ENCODE measurements around the gene HNRNPL. TPM values are rescaled to one million over a fixed set of nuclear protein-coding genes. Genes with fewer than 3 reads are reported as not detected.
"Not testable (repeated sequence)": the region's sequence is repeated elsewhere in the genome, so short reads cannot be mapped to it uniquely, and the experiment has no call there.

Gene HNRNPL
- total RNA-seq, 2 donors from 2014 or later: 559 to 561 TPM

DNA sequence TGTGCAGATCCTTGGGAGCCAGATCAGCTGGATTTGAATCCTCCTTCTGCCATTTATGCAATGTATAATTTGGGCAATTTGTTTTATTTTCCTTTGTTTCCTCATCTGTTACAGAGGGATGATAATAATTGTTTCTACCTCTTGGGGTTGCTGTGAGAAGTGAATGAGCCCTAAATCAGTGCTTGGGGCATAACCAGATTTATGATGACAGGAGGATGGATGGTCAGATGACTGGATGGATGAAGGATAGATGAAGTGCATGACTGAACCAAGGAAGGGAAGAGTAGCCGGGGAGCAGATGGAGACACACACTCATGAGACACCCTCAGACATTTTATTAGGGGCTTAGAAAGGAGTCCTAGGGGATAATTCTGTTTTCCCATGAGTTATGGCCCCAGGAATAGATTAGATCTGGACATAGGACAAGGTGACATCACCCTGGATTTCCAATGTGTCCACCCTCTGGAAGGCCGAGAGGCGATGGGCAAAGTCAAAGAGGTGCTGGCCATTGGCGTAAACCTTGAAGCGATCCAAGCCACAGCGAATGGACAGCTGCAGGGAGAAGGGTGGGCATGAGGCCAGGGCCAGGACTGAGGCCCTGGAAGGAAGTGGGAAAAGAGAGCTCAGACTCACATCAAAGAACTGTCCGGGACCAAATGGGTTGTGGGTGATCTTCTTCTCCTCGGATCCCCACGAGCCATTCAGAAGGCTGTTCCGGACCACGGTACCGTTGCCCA lies 48.3 kb downstream of the HNRNPL start:
- Mint-ChIP-seq H3K9me3 (no peaks in the 10 kb centered on the region), H3K27me3 (no peaks in the 10 kb centered on the region)
- no peak for ATAC-seq

GRCh38 chr19:38800577-38801347 lies 49.0 kb downstream of the HNRNPL start:
- Mint-ChIP-seq H3K27ac (no peak overlapping the region), H3K4me3 (no peak overlapping the region), H3K27me3 (no peaks in the 10 kb centered on the region), H3K4me1 (ENCODE audit: low read depth in 2 of 2) (peaks cover 4 to 6% of the 10 kb centered on the region in 2 donors), H3K36me3 (no peaks in the 10 kb centered on the region), H3K9me3 (no peaks in the 10 kb centered on the region)
- ATAC-seq (no peak), DNase-seq (ENCODE audit: low spot score) (no peak)

More for the DNA sequence above, 48.3 kb downstream of the HNRNPL start:
- no peak for DNase-seq (ENCODE audit: low spot score)
- Mint-ChIP-seq H3K36me3 (no peaks in the 10 kb centered on the region), H3K27ac (no peak overlapping the region), H3K4me3 (no peak overlapping the region), H3K4me1 (ENCODE audit: low read depth in 2 of 2) (peaks cover 4 to 6% of the 10 kb centered on the region in 2 donors)

DNA sequence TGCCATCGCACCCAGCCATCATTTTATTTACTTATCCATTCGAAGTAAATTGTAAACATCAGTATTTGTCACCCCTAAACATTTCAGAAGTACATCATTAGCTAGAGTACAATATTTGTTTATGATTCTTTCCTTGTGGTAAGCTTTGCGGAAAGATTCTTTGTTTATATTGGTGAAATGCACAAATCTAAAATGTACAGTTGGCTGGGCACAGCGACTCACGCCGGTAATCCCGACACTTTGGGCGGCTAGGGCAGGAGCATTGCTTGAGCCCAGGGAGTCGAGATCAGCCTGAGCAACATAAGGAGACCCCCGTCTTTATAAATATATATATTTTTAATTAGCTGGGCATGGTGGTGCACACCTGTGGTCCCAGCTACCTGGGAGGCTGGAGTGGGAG lies 50.7 kb downstream of the HNRNPL start:
- Mint-ChIP-seq H3K9me3 (no peaks in the 10 kb centered on the region), H3K36me3 (no peaks in the 10 kb centered on the region), H3K27ac (no peak overlapping the region), H3K27me3 (no peaks in the 10 kb centered on the region), H3K4me1 (ENCODE audit: low read depth in 2 of 2) (peaks cover 0 to under 1% of the 10 kb centered on the region in 2 donors), H3K4me3 (no peak overlapping the region)
- no peak for ATAC-seq
- DNase-seq (ENCODE audit: low spot score): no peak

DNA sequence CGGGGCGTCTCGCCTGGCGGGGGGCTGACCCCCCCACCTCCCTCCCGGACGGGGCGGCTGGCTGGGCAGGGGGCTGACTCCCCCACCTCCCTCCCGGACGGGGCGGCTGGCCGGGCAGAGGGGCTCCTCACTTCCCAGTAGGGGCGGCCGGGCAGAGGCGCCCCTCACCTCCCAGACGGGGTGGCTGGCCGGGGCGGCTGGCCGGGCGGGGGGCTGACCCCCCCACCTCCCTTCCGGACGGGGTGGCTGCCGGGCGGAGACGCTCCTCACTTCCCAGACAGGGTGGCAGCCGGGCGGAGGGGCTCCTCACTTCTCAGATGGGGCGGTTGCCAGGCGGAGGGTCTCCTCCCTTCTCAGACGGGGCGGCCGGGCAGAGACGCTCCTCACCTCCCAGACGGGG lies 52.0 kb downstream of the HNRNPL start:
- H3K4me1 Mint-ChIP-seq (ENCODE audit: low read depth in 2 of 2): not testable (repeated sequence)

GRCh38 chr19:38796154-38796553 lies 53.6 kb downstream of the HNRNPL start:
- no peak for DNase-seq (ENCODE audit: low spot score)
- ATAC-seq: no peak
- H3K27me3 Mint-ChIP-seq: no peaks in the 10 kb centered on the region
- no peaks in the 10 kb centered on the region for H3K9me3 Mint-ChIP-seq
- H3K27ac Mint-ChIP-seq: no peak overlapping the region
- no peaks in the 10 kb centered on the region for H3K36me3 Mint-ChIP-seq
- no peak overlapping the region for H3K4me3 Mint-ChIP-seq
- H3K4me1 Mint-ChIP-seq (ENCODE audit: low read depth in 2 of 2): peaks cover 0 to 2% of the 10 kb centered on the region in 2 donors

More for the DNA sequence above, 52.0 kb downstream of the HNRNPL start:
- ATAC-seq; H3K9me3 Mint-ChIP-seq; H3K27me3 Mint-ChIP-seq; H3K27ac Mint-ChIP-seq; H3K4me3 Mint-ChIP-seq; DNase-seq (ENCODE audit: low spot score); H3K36me3 Mint-ChIP-seq: not testable (repeated sequence)

DNA sequence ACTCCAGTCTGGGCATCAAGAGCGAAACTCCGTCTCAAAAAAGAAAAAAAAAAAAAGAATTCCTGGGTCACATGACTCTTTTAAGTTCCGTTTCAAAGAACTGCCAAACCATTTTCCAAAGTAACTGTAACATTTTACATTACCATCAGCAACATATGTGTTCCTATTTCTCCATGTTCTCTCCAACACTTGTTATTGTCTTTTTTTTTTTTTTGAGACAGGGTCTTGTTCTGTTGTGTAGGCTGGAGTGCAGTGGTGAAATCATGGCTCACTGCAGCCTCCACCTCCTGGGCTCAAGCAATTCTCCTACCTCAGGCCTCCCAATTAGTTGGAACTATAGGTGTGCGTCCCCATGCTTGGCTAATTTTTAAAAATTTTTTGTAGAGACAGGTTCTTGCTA lies 54.2 kb downstream of the HNRNPL start:
- Mint-ChIP-seq H3K36me3 (no peaks in the 10 kb centered on the region), H3K27ac (no peak overlapping the region), H3K4me1 (ENCODE audit: low read depth in 2 of 2) (peaks cover 0 to 2% of the 10 kb centered on the region in 2 donors), H3K4me3 (no peak overlapping the region), H3K27me3 (no peaks in the 10 kb centered on the region), H3K9me3 (no peaks in the 10 kb centered on the region)
- ATAC-seq: no peak
- no peak for DNase-seq (ENCODE audit: low spot score)

- Mint-ChIP-seq H3K27me3 (no peaks in the 10 kb centered on the region), H3K4me3 (no peak overlapping the region), H3K36me3 (no peaks in the 10 kb centered on the region), H3K27ac (no peak overlapping the region), H3K4me1 (ENCODE audit: low read depth in 2 of 2) (peaks cover 0 to 2% of the 10 kb centered on the region in 2 donors), H3K9me3 (no peaks in the 10 kb centered on the region)
- DNase-seq (ENCODE audit: low spot score) (no peak), ATAC-seq (no peak)
Observed at GRCh38 chr19:38793671-38794070, 56.1 kb downstream of the HNRNPL start.

DNA sequence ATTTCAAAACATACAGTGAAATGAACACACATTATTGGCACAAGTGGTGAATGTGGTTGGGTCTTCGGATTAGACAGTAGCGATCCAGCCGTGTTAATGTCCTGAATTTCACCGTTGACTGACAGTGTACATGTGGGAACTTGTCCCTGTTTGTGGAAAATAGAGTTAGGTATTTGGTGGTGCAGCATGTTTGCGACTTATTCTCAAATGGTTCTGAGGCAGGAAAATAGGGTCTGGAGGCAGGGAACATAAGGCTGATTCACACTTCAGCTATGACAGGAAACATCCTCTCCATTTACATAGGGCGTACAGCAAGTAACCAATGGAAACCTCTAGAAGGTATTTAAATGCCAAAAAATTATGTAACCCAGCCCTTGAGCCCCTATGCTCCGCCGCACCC lies 56.6 kb downstream of the HNRNPL start:
- Mint-ChIP-seq H3K27ac (peak overlapping the region in 1 of 2 donors; percentile 36), H3K4me1 (ENCODE audit: low read depth in 2 of 2) (peaks cover 0 to 2% of the 10 kb centered on the region in 2 donors), H3K27me3 (no peaks in the 10 kb centered on the region), H3K4me3 (peak overlapping the region; percentile 34), H3K36me3 (no peaks in the 10 kb centered on the region), H3K9me3 (no peaks in the 10 kb centered on the region)
- DNase-seq (ENCODE audit: low spot score) (no peak), ATAC-seq (no peak)

GRCh38 chr19:38792250-38793111 lies 57.3 kb downstream of the HNRNPL start:
- Mint-ChIP-seq H3K4me1 (ENCODE audit: low read depth in 2 of 2) (peaks cover 0 to 2% of the 10 kb centered on the region in 2 donors), H3K27me3 (no peaks in the 10 kb centered on the region), H3K27ac (peak overlapping the region in 1 of 2 donors; percentile 36), H3K36me3 (no peaks in the 10 kb centered on the region), H3K4me3 (peak overlapping the region; percentile 34), H3K9me3 (no peaks in the 10 kb centered on the region)
- peak; percentile 71 for DNase-seq (ENCODE audit: low spot score)
- peak; percentile 46 to 61 for ATAC-seq

GRCh38 chr19:38791451-38792064 lies 58.2 kb downstream of the HNRNPL start:
- H3K4me1 Mint-ChIP-seq (ENCODE audit: low read depth in 2 of 2); H3K27ac Mint-ChIP-seq; H3K36me3 Mint-ChIP-seq; DNase-seq (ENCODE audit: low spot score); H3K4me3 Mint-ChIP-seq; H3K27me3 Mint-ChIP-seq; H3K9me3 Mint-ChIP-seq: not testable (repeated sequence)
- ATAC-seq: peak; percentile 94

DNA sequence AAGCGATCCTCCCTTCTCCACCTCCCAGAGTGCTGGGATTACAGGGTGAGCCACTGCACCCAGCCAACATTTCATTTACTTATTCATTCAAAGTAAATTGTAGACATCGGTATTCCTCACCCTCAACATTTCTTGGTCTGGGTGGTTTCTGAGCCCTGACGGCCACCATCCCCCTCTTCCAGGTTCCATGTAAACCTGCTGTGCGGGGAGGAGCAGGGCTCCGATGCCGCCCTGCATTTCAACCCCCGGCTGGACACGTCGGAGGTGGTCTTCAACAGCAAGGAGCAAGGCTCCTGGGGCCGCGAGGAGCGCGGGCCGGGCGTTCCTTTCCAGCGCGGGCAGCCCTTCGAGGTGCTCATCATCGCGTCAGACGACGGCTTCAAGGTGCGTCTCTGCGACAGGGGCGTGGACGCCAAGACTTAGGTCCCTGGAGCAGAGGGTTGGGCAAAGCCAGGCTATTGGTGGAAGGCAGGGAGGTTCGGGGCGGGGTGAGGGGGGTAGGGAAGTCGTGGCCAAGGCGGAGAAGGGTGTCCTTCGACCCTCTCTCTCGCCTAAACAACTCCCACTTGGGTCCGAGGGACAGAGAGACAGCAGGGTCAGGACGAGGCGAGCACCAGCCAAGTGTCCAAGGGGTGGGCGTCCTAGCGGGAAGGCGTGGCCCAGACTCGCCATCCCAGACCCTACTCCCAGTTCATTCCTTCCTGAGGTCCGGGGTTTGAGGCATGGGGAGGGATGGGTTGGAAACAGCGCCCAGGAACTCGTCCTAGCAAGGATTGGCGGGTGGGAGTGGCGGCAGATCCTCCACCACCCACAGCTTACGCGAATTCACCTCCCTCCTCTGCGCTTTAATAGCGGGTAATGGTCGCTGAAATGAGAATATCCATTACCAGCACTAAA lies 59.0 kb downstream of the HNRNPL start:
- H3K4me3 Mint-ChIP-seq; H3K27ac Mint-ChIP-seq; H3K9me3 Mint-ChIP-seq; ATAC-seq; H3K36me3 Mint-ChIP-seq; DNase-seq (ENCODE audit: low spot score); H3K27me3 Mint-ChIP-seq; H3K4me1 Mint-ChIP-seq (ENCODE audit: low read depth in 2 of 2): not testable (repeated sequence)

- no peak for ATAC-seq
- Mint-ChIP-seq H3K4me1 (ENCODE audit: low read depth in 2 of 2) (no peaks in the 10 kb centered on the region), H3K4me3 (no peak within 1 kb of the TSS), H3K36me3 (no peaks in the 10 kb centered on the region), H3K27ac (no peak within 1 kb of the TSS), H3K27me3 (no peaks in the 10 kb centered on the region), H3K9me3 (no peaks in the 10 kb centered on the region)
- no peak for DNase-seq (ENCODE audit: low spot score)
Observed at GRCh38 chr19:38788478-38789243, 61.1 kb downstream of the HNRNPL start, which contains the start of gene LGALS7B. LGALS7B (plus strand) TSS chr19:38789200; CDS start chr19:38789227, 27 bp downstream.
